Measurements from ENCODE around the gene FAM9A. TPM values are rescaled to one million over a fixed set of nuclear protein-coding genes. Genes with fewer than 3 reads are reported as not detected.

The FAM9A gene
- total RNA-seq, 1 experiment from 2014 or later = not detected

Other genes with a start within 250 kb of the FAM9A start
- 11.2 and 14.6 TPM in 2 replicates for gene ANOS1, start 69.2 kb downstream of the FAM9A start, total RNA-seq (2014; rRNA removed; shearing (Covaris generic))
- 0.05 TPM in 1 of 2 replicates, not detected in the other for gene FAM9B, start 232.7 kb upstream of the FAM9A start, total RNA-seq (2014; rRNA removed; shearing (Covaris generic))